ENCODE data around the gene FRMD4B. TPM values are rescaled to one million over a fixed set of nuclear protein-coding genes. Genes with fewer than 3 reads are reported as not detected.

Gene FRMD4B
- polyA plus RNA-seq, 2 of the 4 experiments (the other 2 are of a cell fraction), result 0.92 to 5.9 TPM

GRCh38 chr3:69290006-69290405 lies 95.9 kb downstream of the FRMD4B start:
- H3K4me1 ChIP-seq, result no peaks in the 10 kb centered on the region
- no peak overlapping the region for H3K4me3 ChIP-seq
- ATAC-seq, result no peak
- TF ChIP-seq FOSL2 (IDR thresholded peaks at IDR 0.05), result no peak
- TF ChIP-seq FOSL2 (CRISPR knock-in tag; IDR thresholded peaks at IDR 0.05), result no peak
- H3K27ac ChIP-seq, result no peak overlapping the region
- H3K4me2 ChIP-seq, result no peak overlapping the region
- WGBS (ENCODE audit: missing lambda C conversion rate), result 68% methylated on average over 4 of the region's 5 CpGs
- H3K9me3 ChIP-seq, result no peaks in the 10 kb centered on the region
- POLR2A ChIA-PET, result no interaction called here
- CTCF ChIA-PET, result interaction anchor here (0.9 to 1.2 kb wide), 2 partner anchors 73 to 136 kb away, joined by 3 read pairs; no protein-coding TSS in a partner anchor
- FAIRE-seq, result no peak
- DNase-seq (ENCODE audit: low read depth in 1 of 2, low spot score in 1 of 2), result no peak

- FAIRE-seq (no peak), DNase-seq (ENCODE audit: low read depth in 1 of 2, low spot score in 1 of 2) (no peak), ATAC-seq (no peak)
- Histone ChIP-seq H3K9me3 (no peaks in the 10 kb centered on the region), H3K27ac (no peak overlapping the region), H3K4me3 (no peak overlapping the region), H3K4me2 (no peak overlapping the region), H3K4me1 (no peaks in the 10 kb centered on the region)
- ChIA-PET CTCF (interaction anchor here (0.6 to 0.8 kb wide), 3 partner anchors 81 to 256 kb away, joined by 3 read pairs; no protein-coding TSS in a partner anchor), POLR2A (no interaction called here)
- WGBS (ENCODE audit: missing lambda C conversion rate), result 83% methylated on average over 10 of the region's 12 CpGs
- TF ChIP-seq RNF2 (IDR thresholded peaks at IDR 0.05; ENCODE audit: borderline replicate concordance, low read depth), result no peak
- no peak for TF ChIP-seq MYC (IDR thresholded peaks at IDR 0.05; ENCODE audit: borderline replicate concordance, low read length)
- TF ChIP-seq JUNB (IDR thresholded peaks at IDR 0.05), result no peak
- TF ChIP-seq BCL3 (IDR thresholded peaks at IDR 0.05), result no peak
- no peak for TF ChIP-seq SREBF2 (IDR thresholded peaks at IDR 0.05)
- TF ChIP-seq HOXB5 (CRISPR knock-in tag; IDR thresholded peaks at IDR 0.05), result no peak
- no peak for TF ChIP-seq ATOH8 (CRISPR knock-in tag; IDR thresholded peaks at IDR 0.05; ENCODE audit: low read depth)
- no peak for TF ChIP-seq HEYL (CRISPR knock-in tag; IDR thresholded peaks at IDR 0.05)
- no peak for TF ChIP-seq EHMT2 (IDR thresholded peaks at IDR 0.05; ENCODE audit: low read depth)
- TF ChIP-seq HOXB13 (CRISPR knock-in tag; IDR thresholded peaks at IDR 0.05; ENCODE audit: low read depth), result no peak
- TF ChIP-seq PHF8 (IDR thresholded peaks at IDR 0.05; ENCODE audit: borderline replicate concordance, low read depth), result no peak
- TF ChIP-seq TP53 (CRISPR knock-in tag; IDR thresholded peaks at IDR 0.05), result no peak
- no peak for TF ChIP-seq HMGXB4 (CRISPR knock-in tag; IDR thresholded peaks at IDR 0.05; ENCODE audit: borderline replicate concordance)
- no peak for TF ChIP-seq NR3C1 (IDR thresholded peaks at IDR 0.05)
- no peak for TF ChIP-seq CHD4 (IDR thresholded peaks at IDR 0.05; ENCODE audit: borderline replicate concordance)
- TF ChIP-seq RCOR1 (IDR thresholded peaks at IDR 0.05; ENCODE audit: low read depth, low read length), result no peak
- TF ChIP-seq CHD2 (IDR thresholded peaks at IDR 0.05; ENCODE audit: low read length, partially characterized antibody), result no peak
Measured at GRCh38 chr3:69288161-69288895, 97.6 kb downstream of the FRMD4B start.

All from A549 (cell line).